T-helper 2 cell treated with Interferon-gamma antibody and Interleukin-4, amounts not matched to agents 100 ng/mL and 5 ng/mL, for 36 hours (primary cell): Measurements from ENCODE around the gene CAMTA1. TPM values are rescaled to one million over a fixed set of nuclear protein-coding genes. Genes with fewer than 3 reads are reported as not detected.

ENCODE experiments used
- intact Hi-C: fragments of 100-400 bp; cut with micrococcal nuclease; formaldehyde crosslinking; loops from one replicate; pipeline ENCODE4 v1.15.1; 2023
- total RNA-seq: library from RNA; stranded (reverse); gene quantifications from 2 replicates; pipeline ENCODE4 v1.2.3, GENCODE V29; 2022

The CAMTA1 gene
- total RNA-seq, 1 donor from 2014 or later = 40.7 TPM

GRCh38 chr1:7524341-7525337 is 739.4 kb downstream of the CAMTA1 start:
- intact Hi-C loops = no loop called here

DNA sequence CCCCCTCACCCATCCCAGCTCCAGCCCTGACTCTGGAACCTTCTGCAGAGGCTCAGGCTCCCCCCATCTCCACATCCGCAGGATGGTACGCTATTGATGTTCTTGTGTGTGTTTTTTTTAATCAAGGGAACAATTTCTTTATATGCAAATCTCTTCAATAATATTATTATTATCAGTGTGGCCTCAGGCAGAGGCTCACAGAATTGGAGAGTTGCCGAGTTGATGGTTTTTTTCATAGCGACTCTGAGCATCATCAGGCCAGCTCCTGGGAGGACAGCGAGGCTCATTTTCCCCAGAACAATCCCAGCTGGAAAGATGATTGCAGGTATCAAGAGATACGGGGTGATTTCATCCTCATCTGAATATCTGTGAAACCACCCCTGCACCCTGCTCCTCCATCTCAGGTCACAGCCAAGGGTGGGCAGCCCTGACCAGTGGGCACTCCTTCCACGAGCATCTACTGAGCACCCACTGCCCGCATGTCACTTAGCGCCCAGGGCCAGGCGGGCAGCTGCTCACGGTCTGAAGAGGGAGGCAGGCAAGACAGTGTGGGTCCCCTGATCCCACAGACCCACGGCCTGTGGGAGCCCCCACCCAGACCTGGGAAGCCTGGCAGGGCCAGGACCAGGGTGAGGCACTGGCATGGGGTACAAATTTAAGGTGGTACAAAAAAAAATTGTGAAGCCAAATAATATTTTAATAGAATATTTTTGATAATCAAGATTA is 740.2 kb downstream of the CAMTA1 start:
- intact Hi-C loops = no loop called here

- intact Hi-C loops = no loop called here
These were observed 741.1 kb downstream of the CAMTA1 start for GRCh38 chr1:7526196-7526866.

- intact Hi-C loops = no loop called here
These were observed 741.8 kb downstream of the CAMTA1 start for GRCh38 chr1:7526867-7527732.

DNA sequence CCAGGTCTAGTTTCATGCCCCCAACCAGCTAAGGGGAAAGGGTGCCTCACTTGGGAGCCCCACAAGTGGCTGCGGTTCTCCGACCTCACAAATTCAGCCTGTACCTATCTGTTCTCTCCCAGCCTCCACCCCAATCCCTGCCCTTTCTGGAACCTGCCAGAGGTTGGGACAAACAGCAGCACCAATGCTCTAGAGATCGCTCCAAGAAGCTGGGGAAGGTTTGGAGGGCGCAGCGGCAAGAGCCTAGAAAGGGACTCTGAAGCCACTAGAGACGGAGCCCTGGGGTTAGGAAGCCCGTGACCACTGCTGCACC is 742.4 kb downstream of the CAMTA1 start:
- intact Hi-C loops = no loop called here

DNA sequence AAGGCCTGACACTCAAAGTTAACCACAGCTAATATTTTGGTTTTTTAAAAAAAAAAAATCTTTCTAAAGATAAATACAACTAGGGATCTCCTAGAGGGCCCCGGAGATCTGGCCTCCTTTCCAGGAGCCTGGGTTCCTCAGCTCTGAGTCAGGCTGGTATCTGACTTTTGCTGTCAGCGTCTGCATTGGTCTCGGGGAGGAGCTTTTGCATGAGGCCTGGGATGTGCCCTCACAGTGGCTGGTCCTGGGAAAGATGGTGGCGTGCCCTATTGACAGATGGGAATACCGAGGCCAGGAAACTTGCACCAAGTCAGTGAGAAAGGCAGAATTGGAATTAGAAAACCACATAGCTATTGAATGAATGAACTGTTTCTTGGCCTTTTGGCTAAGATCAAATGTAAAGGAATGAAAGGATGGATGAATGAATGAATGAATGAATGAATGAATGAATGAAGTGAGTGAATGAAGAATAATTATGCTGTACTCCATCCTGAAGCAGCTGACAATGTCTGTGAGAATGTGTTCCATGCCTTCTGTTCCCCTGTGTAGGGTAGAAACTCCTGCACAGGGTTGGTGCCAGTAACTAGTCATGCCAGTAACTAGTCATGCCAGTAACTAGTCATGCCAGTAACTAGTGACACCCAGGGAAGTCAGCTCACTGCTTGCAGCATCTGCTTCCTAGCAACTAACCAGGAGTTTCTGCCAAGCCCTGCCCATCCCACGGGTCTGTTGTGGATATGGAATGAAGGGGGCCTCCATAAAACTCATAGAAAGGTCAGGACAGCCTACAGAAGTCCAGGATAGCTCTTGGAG is 743.3 kb downstream of the CAMTA1 start:
- intact Hi-C loops = no loop called here

GRCh38 chr1:7529917-7530316 is 744.7 kb downstream of the CAMTA1 start:
- intact Hi-C loops = no loop called here

DNA sequence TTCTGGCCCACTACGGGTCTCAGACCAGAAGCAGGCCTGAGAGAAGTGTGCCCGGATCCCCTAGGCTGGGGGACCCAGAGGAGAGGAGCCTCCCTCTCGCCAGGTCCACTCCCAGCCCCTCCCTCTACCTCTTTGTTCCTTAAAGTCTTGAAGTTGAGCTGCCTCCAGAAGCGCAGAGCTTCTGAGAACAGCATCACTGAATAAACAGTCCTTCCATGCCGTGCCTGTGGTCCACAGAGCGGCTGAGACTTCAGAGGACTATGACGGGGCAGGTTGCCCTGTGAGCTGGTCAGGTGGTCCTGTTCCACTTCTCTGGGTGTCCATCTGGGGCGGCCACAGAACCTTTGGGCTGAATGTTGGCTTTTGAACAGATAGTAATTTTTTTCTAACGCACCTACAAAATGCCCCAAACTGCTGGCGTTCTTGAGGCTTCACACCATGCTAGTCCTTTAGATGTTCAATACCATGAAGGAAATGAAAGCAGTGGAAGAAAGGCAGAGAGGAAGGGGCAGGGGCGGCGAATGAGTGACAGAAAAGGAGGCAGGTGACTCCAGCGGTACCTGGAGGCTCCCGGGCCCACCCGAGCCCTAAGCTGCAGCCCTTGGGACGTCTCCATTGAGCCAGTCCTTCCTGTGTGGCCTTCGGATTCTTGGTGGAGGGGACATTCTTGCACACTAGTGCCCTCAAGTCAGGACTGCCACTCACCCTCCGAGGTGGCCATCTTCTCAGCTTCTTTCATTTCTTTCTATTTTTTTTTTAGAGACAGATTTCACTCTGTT is 746.5 kb downstream of the CAMTA1 start:
- intact Hi-C loops = no loop called here

DNA sequence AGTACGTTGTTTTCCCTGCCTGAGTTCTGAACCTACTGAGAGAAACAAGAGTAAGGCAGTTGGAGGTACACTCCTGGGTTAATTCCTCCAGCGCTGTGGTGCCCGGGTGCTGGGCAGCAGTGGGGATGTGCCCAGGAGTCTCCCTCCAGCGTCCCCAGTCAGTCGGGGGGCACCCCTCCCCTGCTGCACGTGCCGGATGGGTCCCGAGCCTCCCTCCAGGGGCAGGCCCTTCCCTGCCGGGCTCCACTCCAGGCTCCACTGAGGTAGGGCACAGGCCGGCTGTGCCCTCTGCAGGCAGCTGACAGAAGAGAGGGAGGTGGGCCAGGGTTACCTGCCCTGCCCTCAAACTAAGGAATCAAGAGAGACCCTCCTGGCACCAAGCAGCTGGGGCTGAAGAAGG is 747.8 kb downstream of the CAMTA1 start:
- intact Hi-C loops = no loop called here

DNA sequence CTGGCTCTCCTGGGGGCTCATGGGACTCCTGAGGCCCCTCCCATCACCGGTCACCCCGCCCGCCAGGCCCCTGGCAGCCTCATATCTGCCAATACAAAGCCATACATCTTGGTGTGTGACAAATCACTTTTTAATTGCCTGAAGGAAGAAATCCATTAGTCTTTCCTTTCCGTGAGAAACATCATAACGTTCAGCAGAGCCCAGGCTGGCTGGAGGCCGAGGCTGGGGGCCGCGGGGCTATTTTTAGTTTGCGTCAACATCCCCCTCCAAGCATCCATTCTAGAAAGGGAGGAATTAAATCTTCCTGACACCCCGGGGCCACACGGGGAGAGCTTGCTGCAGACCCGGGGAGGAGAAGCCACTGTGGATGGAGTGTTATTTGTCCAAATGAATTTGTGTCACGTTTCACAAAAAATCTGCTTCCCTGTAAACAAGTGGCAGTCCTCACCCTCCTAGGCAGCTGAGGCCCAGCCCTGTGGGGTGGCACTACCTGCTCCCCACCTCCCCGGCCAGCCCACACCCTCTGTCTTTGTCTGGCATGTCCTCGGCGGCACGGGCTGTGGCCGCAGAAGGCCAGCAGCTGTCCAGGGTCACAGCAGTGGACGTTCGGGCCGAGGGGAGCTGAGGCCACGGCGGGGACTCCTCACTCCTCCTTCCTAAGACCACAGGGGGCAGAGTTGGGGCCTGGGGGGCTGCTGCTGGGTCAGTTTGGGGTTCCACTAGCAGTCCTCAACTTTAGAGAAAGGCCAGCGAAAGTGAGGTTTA is 749.0 kb downstream of the CAMTA1 start:
- intact Hi-C loops = no loop called here

DNA sequence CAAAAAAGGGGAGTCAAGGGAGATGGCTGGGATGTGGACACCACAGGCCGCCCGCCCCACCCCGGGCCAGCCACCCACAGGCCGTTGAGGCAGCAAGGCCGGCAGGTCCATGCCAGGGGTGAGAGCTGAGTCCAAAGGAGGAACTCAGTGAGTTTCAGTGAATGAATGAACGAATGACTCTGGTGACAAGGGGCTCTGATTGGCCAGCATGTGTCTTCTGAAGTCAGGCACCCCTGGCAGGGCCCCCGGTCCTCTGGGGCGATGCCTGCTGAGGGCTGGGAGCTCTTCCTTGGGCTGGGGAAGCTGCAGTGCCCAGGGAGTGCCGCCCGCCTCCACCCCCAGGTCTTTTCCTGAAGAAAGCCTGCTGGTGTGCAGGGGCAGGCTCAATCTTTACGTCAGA is 749.8 kb downstream of the CAMTA1 start:
- intact Hi-C loops = no loop called here

GRCh38 chr1:7535934-7536878 is 751.0 kb downstream of the CAMTA1 start:
- intact Hi-C loops = no loop called here

DNA sequence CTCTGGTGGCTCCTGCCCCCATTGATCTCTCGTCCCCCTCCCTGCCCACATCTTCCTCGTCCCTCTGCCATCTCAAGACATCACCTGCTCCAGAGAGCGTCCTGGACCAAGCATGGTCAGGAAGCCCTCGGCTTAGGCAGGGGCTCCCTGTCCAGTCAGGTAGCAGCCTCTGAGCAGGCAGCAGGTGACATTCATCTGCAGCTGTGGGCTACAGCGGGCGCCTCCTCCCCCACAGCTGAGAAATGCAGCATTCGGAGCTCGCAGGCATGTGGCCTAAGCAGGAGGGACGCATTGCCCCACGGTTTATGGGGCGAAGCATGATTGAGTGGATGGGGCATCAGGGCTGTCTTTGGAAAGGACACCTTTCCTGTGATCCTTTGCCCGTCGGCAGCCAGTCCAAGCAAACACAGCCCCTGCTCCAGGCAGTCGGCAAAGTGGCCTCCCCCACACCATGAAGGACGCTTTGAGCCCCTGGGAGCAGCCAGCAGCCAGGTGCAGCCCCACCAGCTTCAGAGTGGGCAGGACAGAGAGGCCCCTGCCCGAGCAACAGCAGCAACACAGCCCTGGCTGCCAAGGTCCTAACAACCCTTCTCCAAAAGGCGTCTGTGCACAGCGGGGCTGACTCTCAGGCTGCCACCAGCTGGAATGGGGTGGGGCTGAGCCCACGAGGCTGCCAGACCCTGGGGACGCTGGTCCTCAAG is 751.8 kb downstream of the CAMTA1 start:
- intact Hi-C loops = no loop called here

DNA sequence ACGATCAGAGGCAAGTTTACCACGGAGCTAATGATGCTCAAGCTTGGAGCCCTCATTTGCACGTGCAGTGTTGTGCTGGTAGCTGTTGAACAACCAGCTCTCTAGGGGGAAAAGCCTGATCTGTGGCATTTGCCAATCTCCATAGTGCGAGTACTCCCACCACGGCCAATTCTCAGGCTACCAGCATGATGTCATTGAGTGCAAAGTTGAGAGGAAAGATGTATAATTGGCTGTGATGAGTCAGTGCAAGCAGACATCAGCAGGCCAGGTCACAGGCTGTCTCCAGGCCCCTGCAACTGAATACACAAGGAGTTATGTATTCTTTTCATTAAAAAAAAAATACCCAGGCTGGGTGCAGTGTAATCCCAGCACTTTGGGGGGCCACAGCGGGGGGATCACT is 752.8 kb downstream of the CAMTA1 start:
- intact Hi-C loops = no loop called here

GRCh38 chr1:7538849-7539768 is 753.9 kb downstream of the CAMTA1 start:
- intact Hi-C loops = no loop called here

- intact Hi-C loops = no loop called here
These were observed 754.5 kb downstream of the CAMTA1 start for GRCh38 chr1:7539769-7540175.
